K562 (cell line): Measurements from ENCODE around the gene UBE2O. TPM values are rescaled to one million over a fixed set of nuclear protein-coding genes. Genes with fewer than 3 reads are reported as not detected.

ENCODE experiments used
- ATAC-seq: fragments of 200-7000 bp; cut with Tn5 transposase; 3 replicates; pipeline ENCODE4 v1.9.1; 2020; ENCODE audit warnings: moderate library complexity
- BruUV-seq: library from RNA; stranded (reverse); fragments of 400-500 nt; replicated peaks from 2 replicates; lab custom pipeline; 2021; lab: Mats Ljungman, UMichigan
- CTCF ChIA-PET: fragments of 300-600 bp; formaldehyde crosslinking; extraction: SDS; loops from one replicate; lab custom pipeline; 2021; ENCODE audit warnings: low intra/inter-chr PET ratio; lab: Yijun Ruan, JAX
- POLR2A ChIA-PET: fragments of 300-600, 350-650 bp; sonication (Branson Sonifier 250); formaldehyde crosslinking; extraction: SDS; loops from one replicate; lab custom pipeline; 2021; ENCODE audit warnings: antibody characterized with exemption, inconsistent platforms; lab: Yijun Ruan, JAX
- DNase-seq, 4 experiments: peaks; one replicate each; pipeline versions ENCODE4 v3.0.0 to v3.0.0-alpha.2; 2011 to 2018; ENCODE audit warnings: low spot score in 3 of 4, mixed read lengths in 3 of 4; ENCODE audit errors: extremely low read depth in 1 of 4
- FAIRE-seq: peaks from 2 replicates; lab custom pipeline; 2011; peaks lifted over from hg19 to GRCh38; lab: Jason Lieb, UNC
- H2AFZ ChIP-seq: 2 replicates; pipeline ENCODE4 v1.6.0; 2011; ENCODE audit warnings: low read depth, low read length, control low read depth, inconsistent platforms
- H3K27ac ChIP-seq: fragments of 200-600 bp; 3 replicates; pipeline ENCODE4 v1.8.0; 2011; ENCODE audit warnings: low read depth, mild to moderate bottlenecking, control low read depth, inconsistent platforms, low read length, moderate library complexity, mixed read lengths; ENCODE audit errors: extremely low read depth
- H3K27me3 ChIP-seq, 2 experiments: fragments of 300-600 bp in 1 of 2; 2 replicates in 1 of 2; 3 replicates in 1 of 2; pipeline versions ENCODE4 v1.6.0 to v1.8.0; 2011; ENCODE audit warnings: inconsistent platforms in 2 of 2, low read length in 2 of 2, mild to moderate bottlenecking in 1 of 2, mixed read lengths in 1 of 2, moderate library complexity in 1 of 2; ENCODE audit not compliant: control insufficient read depth in 2 of 2, insufficient read depth in 2 of 2
- H3K36me3 ChIP-seq: fragments of 300-600 bp; 3 replicates; pipeline ENCODE4 v1.8.0; 2011; ENCODE audit warnings: mild to moderate bottlenecking, low read length, inconsistent platforms; ENCODE audit not compliant: control insufficient read depth, insufficient read depth
- H3K4me1 ChIP-seq, 2 experiments: fragments of 200-600 bp in 1 of 2; replicated peaks in 1 of 2; 2 replicates in 1 of 2; 3 replicates in 1 of 2; pipeline versions ENCODE4 v1.5.1 to v1.8.0; 2011; ENCODE audit warnings: inconsistent platforms in 2 of 2, low read length in 2 of 2, mild to moderate bottlenecking in 1 of 2, mixed read lengths in 1 of 2, moderate library complexity in 1 of 2; ENCODE audit not compliant: control insufficient read depth in 2 of 2, insufficient read depth in 2 of 2
- H3K4me2 ChIP-seq: 2 replicates; pipeline ENCODE4 v1.6.1; 2011; ENCODE audit warnings: low read length, control low read depth, inconsistent platforms, mixed read lengths; ENCODE audit not compliant: insufficient read depth
- H3K4me3 ChIP-seq: fragments of 200-600 bp; sonication (generic), shearing (Covaris generic); 2 replicates; pipeline ENCODE4 v1.5.1; 2016; ENCODE audit warnings: control low read depth, inconsistent platforms
- H3K79me2 ChIP-seq: fragments of 200-600 bp; 3 replicates; pipeline ENCODE4 v1.8.0; 2011; ENCODE audit warnings: low read length, inconsistent platforms; ENCODE audit not compliant: control insufficient read depth, insufficient read depth
- H3K9ac ChIP-seq, 2 experiments: 2 replicates each; pipeline versions ENCODE4 v1.6.0 to v1.6.1; 2011; ENCODE audit warnings: low read depth in 2 of 2, low read length in 2 of 2, control low read depth in 1 of 2, inconsistent platforms in 1 of 2, mild to moderate bottlenecking in 1 of 2, mixed read lengths in 1 of 2; ENCODE audit not compliant: insufficient read depth in 1 of 2
- H3K9me1 ChIP-seq: one replicate; pipeline ENCODE4 v1.6.0; 2011; ENCODE audit warnings: inconsistent platforms, mild to moderate bottlenecking, low read length, moderate library complexity; ENCODE audit not compliant: control insufficient read depth, insufficient read depth
- H3K9me3 ChIP-seq: replicated peaks from 2 replicates; pipeline ENCODE4 v1.5.1; 2011; ENCODE audit warnings: low read depth, low read length, inconsistent platforms; ENCODE audit not compliant: control insufficient read depth, insufficient read depth
- H4K20me1 ChIP-seq: replicated peaks from 2 replicates; pipeline ENCODE4 v1.6.1; 2011; ENCODE audit warnings: low read length, inconsistent platforms, mixed read lengths; ENCODE audit not compliant: control insufficient read depth, insufficient read depth
- CBX8 ChIP-seq: fragments of 200-600 bp; sonication (generic); IDR thresholded peaks from 2 replicates; pipeline ENCODE4 v1.6.1; 2012; ENCODE audit warnings: borderline replicate concordance, mixed run types, low read depth, mild to moderate bottlenecking, moderate library complexity, mixed read lengths, low read length, control low read depth, inconsistent platforms; ENCODE audit not compliant: poor library complexity, severe bottlenecking; ENCODE audit errors: extremely low read depth
- GTF2A2 ChIP-seq: IDR thresholded peaks from 2 replicates; pipeline ENCODE4 v1.6.1; 2016; ENCODE audit warnings: mild to moderate bottlenecking, missing genetic modification characterization, missing compliant biosample characterization
- KDM1A ChIP-seq, 2 experiments: fragments of 450-650 bp; IDR thresholded peaks; 2 replicates each; pipeline ENCODE4 v1.6.1; 2016; ENCODE audit warnings: mild to moderate bottlenecking in 2 of 2
- PHB2 ChIP-seq: fragments of 450-650 bp; IDR thresholded peaks from 2 replicates; pipeline ENCODE4 v1.6.1; 2017; ENCODE audit warnings: low read depth
- POLR2H ChIP-seq: IDR thresholded peaks from 2 replicates; pipeline ENCODE4 v1.6.1; 2016; ENCODE audit warnings: missing genetic modification characterization, low read depth, mild to moderate bottlenecking, control low read depth, missing compliant biosample characterization, moderate library complexity
- SAFB2 ChIP-seq: fragments of 200-400 bp; formaldehyde crosslinking; IDR thresholded peaks from 2 replicates; pipeline ENCODE4 v1.6.1; 2018; ENCODE audit warnings: borderline replicate concordance, low read length, low read depth, moderate library complexity; ENCODE audit not compliant: severe bottlenecking
- SMARCC2 ChIP-seq: fragments of 450-650 bp; IDR thresholded peaks from 2 replicates; pipeline ENCODE4 v1.6.1; 2017; ENCODE audit warnings: antibody characterized with exemption, moderate library complexity, mild to moderate bottlenecking, low read depth
- TAF15 ChIP-seq: fragments of 200-400 bp; formaldehyde crosslinking; IDR thresholded peaks from 2 replicates; pipeline ENCODE4 v1.6.1; 2017; ENCODE audit warnings: mild to moderate bottlenecking, low read depth, low read length, moderate library complexity
- TFAM ChIP-seq: fragments of 250-450 bp; sonication (Bioruptor Pico); conservative IDR thresholded peaks from 2 replicates; pipeline ENCODE4 v1.5.0; 2021; ENCODE audit warnings: mild to moderate bottlenecking, moderate library complexity
- TRIM28 ChIP-seq: fragments of 450-650 bp; IDR thresholded peaks from 2 replicates; pipeline ENCODE4 v1.6.1; 2017
- XRCC5 ChIP-seq: fragments of 200-400 bp; formaldehyde crosslinking; IDR thresholded peaks from 2 replicates; pipeline ENCODE4 v1.6.1; 2017; ENCODE audit warnings: low read depth, mild to moderate bottlenecking, low read length
- ZNF282 ChIP-seq: sonication (generic); formaldehyde crosslinking; IDR thresholded peaks from 2 replicates; pipeline ENCODE4 v1.8.1; 2023; ENCODE audit warnings: missing genetic modification reagents
- WGBS: fragments of 100-300 bp; shearing (Covaris generic); methylation state at CpG from one replicate; pipeline ENCODE4 v1.1.6; 2016; ENCODE audit warnings: low coverage, mixed read lengths; ENCODE audit not compliant: insufficient coverage; ENCODE audit errors: missing lambda C conversion rate; 5-methylcytosine and 5-hydroxymethylcytosine counted together
- in situ Hi-C: fragments of 300-500 bp; cut with MboI; formaldehyde crosslinking; loops from 4 replicates; pipeline ENCODE4 v1.15.0; 2018; ENCODE audit warnings: inconsistent platforms, mixed read lengths
- intact Hi-C: fragments of 100-400 bp; cut with micrococcal nuclease; formaldehyde crosslinking; loops from 2 replicates; pipeline ENCODE4 v1.14.2; 2022
- polyA plus RNA-seq, 8 experiments: library from polyadenylated mRNA; depleted of rRNA in 4 of 8; stranded (reverse) in 5 of 8; unstranded in 3 of 8; fragments of >200 nt; fragmentation: Nextera tagmentation in 2 of 8; fragmentation: Illumina TruSeq in 1 of 8; extraction: Ambion mirVana in 2 of 8; extraction: Trizol in 1 of 8; gene quantifications; 2 replicates each; pipeline versions ENCODE4 v1.2.1 to v1.2.3, GENCODE V29; 2011 to 2014; ENCODE audit warnings: inconsistent platforms in 1 of 8, missing spikeins in 1 of 8
- total RNA-seq, 7 experiments: library from RNA; depleted of rRNA in 6 of 7; stranded (reverse); fragments of >200 nt in 6 of 7; fragmentation: Illumina TruSeq in 2 of 7; extraction: Trizol in 2 of 7; gene quantifications; 2 replicates each; pipeline versions ENCODE4 v1.2.1 to v1.2.3, GENCODE V29; 2011 to 2021; ENCODE audit warnings: low replicate concordance in 1 of 7
- TF ChIP-seq, protein P1 (sequence below), 2 experiments: IDR thresholded peaks; 2 replicates each; pipeline ENCODE4 v1.6.1; 2011; ENCODE audit warnings: borderline replicate concordance in 1 of 2, control low read depth in 1 of 2, low read depth in 1 of 2, low read length in 1 of 2, mild to moderate bottlenecking in 1 of 2, mixed read lengths in 1 of 2, moderate library complexity in 1 of 2; ENCODE audit not compliant: insufficient read depth in 1 of 2, insufficient read length in 1 of 2, poor library complexity in 1 of 2, severe bottlenecking in 1 of 2; ENCODE audit errors: extremely low read depth in 1 of 2
- TF ChIP-seq, protein P2 (sequence below): fragments of 450-650 bp; IDR thresholded peaks from 2 replicates; pipeline ENCODE4 v1.6.1; 2016; ENCODE audit warnings: borderline replicate concordance
- TF ChIP-seq, protein P3 (sequence below): fragments of 450-650 bp; IDR thresholded peaks from 2 replicates; pipeline ENCODE4 v1.7.1; 2018; ENCODE audit warnings: mild to moderate bottlenecking, low read depth; ENCODE audit not compliant: partially characterized antibody

The UBE2O gene
- total and polyA plus RNA-seq, 9 of the 15 experiments (the other 6 are each of a cell fraction or from before 2014, with no cell fraction given), result 1.6 to 39.7 (median 13.3) TPM

DNA sequence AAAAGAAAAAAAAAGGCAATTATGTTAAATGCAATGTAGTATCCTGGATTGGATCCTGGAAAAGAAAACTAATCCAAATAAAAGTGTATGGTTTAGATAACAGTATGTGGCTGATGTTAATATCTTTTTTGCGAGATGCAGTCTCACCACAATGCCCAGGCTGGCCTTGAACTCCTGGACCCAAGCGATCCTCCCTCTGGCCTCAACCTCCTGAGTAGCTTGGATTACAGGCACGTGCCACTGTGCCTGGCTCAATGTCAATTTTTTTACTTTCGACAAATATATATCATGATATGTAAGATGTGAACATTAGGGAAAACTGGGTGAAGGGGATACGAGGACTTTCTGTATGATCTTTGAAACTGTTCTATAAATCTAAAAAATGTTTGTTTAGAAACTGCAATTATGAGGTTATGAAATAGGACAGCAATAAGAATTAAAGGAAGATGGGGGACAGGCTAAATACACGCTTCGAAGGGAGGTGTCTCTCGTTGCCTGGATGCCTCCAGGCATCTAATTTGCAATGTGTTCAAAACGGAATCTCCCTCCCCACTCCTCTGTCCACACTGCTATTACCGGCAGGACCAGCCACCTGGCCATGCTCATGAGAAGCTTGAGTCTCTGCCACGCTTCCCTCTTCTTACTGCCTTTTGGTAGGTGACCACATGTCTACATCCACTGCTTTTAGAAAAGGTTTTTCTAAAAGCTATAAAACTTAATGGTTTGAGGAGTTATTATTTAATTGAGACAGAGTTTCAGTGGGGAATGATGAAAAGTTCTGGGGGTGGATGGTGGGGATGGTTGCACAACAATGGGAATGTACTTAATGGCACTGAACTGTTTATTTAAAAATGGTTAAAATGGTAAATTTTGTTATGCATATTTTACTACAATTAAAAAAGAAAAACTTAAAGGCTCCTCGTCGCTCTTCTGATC is 15.2 kb downstream of the UBE2O start:
- POLR2A ChIA-PET, result interaction anchor here (0.6 to 0.7 kb wide), 2 partner anchors 12 to 13 kb away, joined by 3 read pairs; no protein-coding TSS in a partner anchor
- no peak overlapping the region for H3K27ac ChIP-seq
- H3K36me3 ChIP-seq, result peaks cover 16% of the 10 kb centered on the region; the same call in 2 of the 3 replicates
- H3K9me1 ChIP-seq, result peaks cover 3% of the 10 kb centered on the region
- no peak overlapping the region for H3K4me3 ChIP-seq
- ATAC-seq (no peak), FAIRE-seq (peak; percentile 37), DNase-seq (no peak)
- WGBS, result 75% methylated on average over 13 of the region's 13 CpGs
- H4K20me1 ChIP-seq, result peaks cover 7% of the 10 kb centered on the region; the same call in 1 of the 2 replicates
- CTCF ChIA-PET, result no interaction called here
- intact Hi-C loops (no loop called here), in situ Hi-C loops (no loop called here)
- no peak overlapping the region for H3K9ac ChIP-seq
- no peaks in the 10 kb centered on the region for H3K27me3 ChIP-seq
- no TSS peak for BruUV-seq
- H3K79me2 ChIP-seq, result peaks cover 83% of the 10 kb centered on the region
- peaks cover 31 to 35% of the 10 kb centered on the region in 2 experiments for H3K4me1 ChIP-seq
- no peaks in the 10 kb centered on the region for H3K9me3 ChIP-seq
- H2AFZ ChIP-seq, result no peak overlapping the region
- no peak overlapping the region for H3K4me2 ChIP-seq
- TF ChIP-seq XRCC5, result no peak
- TF ChIP-seq ZNF282 (CRISPR knock-in tag), result no peak
- no peak for TF ChIP-seq PHB2
- no peak for TF ChIP-seq TFAM
- TF ChIP-seq SAFB2, result no peak
- TF ChIP-seq, protein P1, sequence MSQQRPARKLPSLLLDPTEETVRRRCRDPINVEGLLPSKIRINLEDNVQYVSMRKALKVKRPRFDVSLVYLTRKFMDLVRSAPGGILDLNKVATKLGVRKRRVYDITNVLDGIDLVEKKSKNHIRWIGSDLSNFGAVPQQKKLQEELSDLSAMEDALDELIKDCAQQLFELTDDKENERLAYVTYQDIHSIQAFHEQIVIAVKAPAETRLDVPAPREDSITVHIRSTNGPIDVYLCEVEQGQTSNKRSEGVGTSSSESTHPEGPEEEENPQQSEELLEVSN (IDR thresholded peaks at IDR 0.05; ENCODE audit: borderline replicate concordance in 1 of 2, extremely low read depth in 1 of 2, insufficient read depth in 1 of 2, insufficient read length in 1 of 2, low read depth in 1 of 2, low read length in 1 of 2, poor library complexity in 1 of 2, severe bottlenecking in 1 of 2), result no peak
- TF ChIP-seq, protein P2, sequence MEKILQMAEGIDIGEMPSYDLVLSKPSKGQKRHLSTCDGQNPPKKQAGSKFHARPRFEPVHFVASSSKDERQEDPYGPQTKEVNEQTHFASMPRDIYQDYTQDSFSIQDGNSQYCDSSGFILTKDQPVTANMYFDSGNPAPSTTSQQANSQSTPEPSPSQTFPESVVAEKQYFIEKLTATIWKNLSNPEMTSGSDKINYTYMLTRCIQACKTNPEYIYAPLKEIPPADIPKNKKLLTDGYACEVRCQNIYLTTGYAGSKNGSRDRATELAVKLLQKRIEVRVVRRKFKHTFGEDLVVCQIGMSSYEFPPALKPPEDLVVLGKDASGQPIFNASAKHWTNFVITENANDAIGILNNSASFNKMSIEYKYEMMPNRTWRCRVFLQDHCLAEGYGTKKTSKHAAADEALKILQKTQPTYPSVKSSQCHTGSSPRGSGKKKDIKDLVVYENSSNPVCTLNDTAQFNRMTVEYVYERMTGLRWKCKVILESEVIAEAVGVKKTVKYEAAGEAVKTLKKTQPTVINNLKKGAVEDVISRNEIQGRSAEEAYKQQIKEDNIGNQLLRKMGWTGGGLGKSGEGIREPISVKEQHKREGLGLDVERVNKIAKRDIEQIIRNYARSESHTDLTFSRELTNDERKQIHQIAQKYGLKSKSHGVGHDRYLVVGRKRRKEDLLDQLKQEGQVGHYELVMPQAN, result no peak
- TF ChIP-seq SMARCC2, result no peak
- no peak for TF ChIP-seq TAF15
- no peak for TF ChIP-seq CBX8
- no peak for TF ChIP-seq GTF2A2
- no peak for TF ChIP-seq POLR2H (tag)
- no peak for TF ChIP-seq KDM1A (IDR thresholded peaks at IDR 0.05)
- TF ChIP-seq TRIM28, result no peak
- TF ChIP-seq, protein P3, sequence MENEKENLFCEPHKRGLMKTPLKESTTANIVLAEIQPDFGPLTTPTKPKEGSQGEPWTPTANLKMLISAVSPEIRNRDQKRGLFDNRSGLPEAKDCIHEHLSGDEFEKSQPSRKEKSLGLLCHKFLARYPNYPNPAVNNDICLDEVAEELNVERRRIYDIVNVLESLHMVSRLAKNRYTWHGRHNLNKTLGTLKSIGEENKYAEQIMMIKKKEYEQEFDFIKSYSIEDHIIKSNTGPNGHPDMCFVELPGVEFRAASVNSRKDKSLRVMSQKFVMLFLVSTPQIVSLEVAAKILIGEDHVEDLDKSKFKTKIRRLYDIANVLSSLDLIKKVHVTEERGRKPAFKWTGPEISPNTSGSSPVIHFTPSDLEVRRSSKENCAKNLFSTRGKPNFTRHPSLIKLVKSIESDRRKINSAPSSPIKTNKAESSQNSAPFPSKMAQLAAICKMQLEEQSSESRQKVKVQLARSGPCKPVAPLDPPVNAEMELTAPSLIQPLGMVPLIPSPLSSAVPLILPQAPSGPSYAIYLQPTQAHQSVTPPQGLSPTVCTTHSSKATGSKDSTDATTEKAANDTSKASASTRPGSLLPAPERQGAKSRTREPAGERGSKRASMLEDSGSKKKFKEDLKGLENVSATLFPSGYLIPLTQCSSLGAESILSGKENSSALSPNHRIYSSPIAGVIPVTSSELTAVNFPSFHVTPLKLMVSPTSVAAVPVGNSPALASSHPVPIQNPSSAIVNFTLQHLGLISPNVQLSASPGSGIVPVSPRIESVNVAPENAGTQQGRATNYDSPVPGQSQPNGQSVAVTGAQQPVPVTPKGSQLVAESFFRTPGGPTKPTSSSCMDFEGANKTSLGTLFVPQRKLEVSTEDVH, result no peak
